CD14-positive monocyte (primary cell): ENCODE data around the gene BMPER. TPM values are rescaled to one million over a fixed set of nuclear protein-coding genes. Genes with fewer than 3 reads are reported as not detected.
A peak's percentile ranks its signal among the peaks of the same experiment; 100 is the strongest.

Experiments used
- DNase-seq, 3 donors: peaks; one replicate each; pipeline ENCODE4 v3.0.0-alpha.2; 2011 to 2022
- H2AFZ ChIP-seq: 2 replicates; pipeline ENCODE4 v1.6.0; 2012; ENCODE audit warnings: mild to moderate bottlenecking, low read depth, low read length, inconsistent platforms; ENCODE audit not compliant: insufficient read depth, poor library complexity, severe bottlenecking
- H3K27ac ChIP-seq, 2 donors: 1 replicate in 1 of 2; 2 replicates in 1 of 2; pipeline ENCODE4 v1.5.1; 2012 to 2013; ENCODE audit warnings: low read length in 2 of 2, control low read depth in 1 of 2, inconsistent platforms in 1 of 2, low read depth in 1 of 2, mild to moderate bottlenecking in 1 of 2
- H3K27me3 ChIP-seq, 2 donors: one replicate each; pipeline versions ENCODE4 v1.6.0 to v1.6.1; 2011 to 2013; ENCODE audit warnings: low read length in 2 of 2; ENCODE audit not compliant: control insufficient read depth in 2 of 2, insufficient read depth in 2 of 2
- H3K36me3 ChIP-seq, 2 donors: replicated peaks in 1 of 2; 1 replicate in 1 of 2; 2 replicates in 1 of 2; pipeline versions ENCODE4 v1.5.1 to v1.6.1; 2012 to 2013; ENCODE audit warnings: low read length in 2 of 2, control low read depth in 1 of 2, inconsistent platforms in 1 of 2, mild to moderate bottlenecking in 1 of 2; ENCODE audit not compliant: insufficient read depth in 2 of 2, control insufficient read depth in 1 of 2
- H3K4me1 ChIP-seq, 2 donors: 1 replicate in 1 of 2; 2 replicates in 1 of 2; pipeline versions ENCODE4 v1.5.1 to v1.6.1; 2012 to 2013; ENCODE audit warnings: low read length in 2 of 2, control low read depth in 1 of 2, inconsistent platforms in 1 of 2, mild to moderate bottlenecking in 1 of 2, moderate library complexity in 1 of 2; ENCODE audit not compliant: insufficient read depth in 2 of 2, control insufficient read depth in 1 of 2
- H3K4me2 ChIP-seq: replicated peaks from 2 replicates; pipeline ENCODE3; 2012; ENCODE audit warnings: low read length, moderate library complexity, mild to moderate bottlenecking; ENCODE audit not compliant: poor library complexity, severe bottlenecking; ENCODE audit errors: extremely low read depth
- H3K4me3 ChIP-seq, 3 experiments: fragments of 200-600 bp in 1 of 3; sonication (generic) in 1 of 3; replicated peaks in 1 of 3; 1 replicate in 2 of 3; 2 replicates in 1 of 3; pipeline ENCODE4 v1.5.1; 2011 to 2013; ENCODE audit warnings: low read length in 3 of 3, mild to moderate bottlenecking in 3 of 3, control low read depth in 2 of 3, low read depth in 2 of 3, inconsistent platforms in 1 of 3, moderate library complexity in 1 of 3
- H3K79me2 ChIP-seq: 2 replicates; pipeline ENCODE4 v1.6.0; 2012; ENCODE audit warnings: mild to moderate bottlenecking, control low read depth, inconsistent platforms, low read length, moderate library complexity; ENCODE audit not compliant: insufficient read depth
- H3K9ac ChIP-seq: 2 replicates; pipeline ENCODE4 v1.6.0; 2017; ENCODE audit warnings: low read length, mild to moderate bottlenecking; ENCODE audit not compliant: insufficient read depth, poor library complexity, severe bottlenecking
- H3K9me3 ChIP-seq, 2 donors: replicated peaks in 1 of 2; 1 replicate in 1 of 2; 2 replicates in 1 of 2; pipeline versions ENCODE4 v1.5.1 to v1.6.1; 2012 to 2013; ENCODE audit warnings: low read length in 2 of 2, control low read depth in 1 of 2; ENCODE audit not compliant: control insufficient read depth in 1 of 2, insufficient read depth in 1 of 2
- H4K20me1 ChIP-seq: 2 replicates; pipeline ENCODE4 v1.6.0; 2012; ENCODE audit warnings: mild to moderate bottlenecking, low read length, control low read depth, moderate library complexity; ENCODE audit not compliant: insufficient read depth
- H3K27ac Mint-ChIP-seq, 7 donors: one replicate each; pipeline ENCODE4 v1.8.0; 2020; ENCODE audit warnings: mild to moderate bottlenecking in 7 of 7, mixed read lengths in 7 of 7, moderate library complexity in 6 of 7, inconsistent platforms in 2 of 7
- H3K27me3 Mint-ChIP-seq, 3 donors: one replicate each; pipeline ENCODE4 v1.8.0; 2021 to 2022; ENCODE audit warnings: low read depth in 3 of 3, mild to moderate bottlenecking in 3 of 3, mixed read lengths in 3 of 3, moderate library complexity in 3 of 3, inconsistent platforms in 1 of 3
- H3K36me3 Mint-ChIP-seq, 2 donors: one replicate each; pipeline ENCODE4 v1.8.0; 2020; ENCODE audit warnings: mixed read lengths in 2 of 2, inconsistent platforms in 1 of 2, mild to moderate bottlenecking in 1 of 2
- H3K4me1 Mint-ChIP-seq: one replicate; pipeline ENCODE4 v1.8.0; 2020; ENCODE audit warnings: mild to moderate bottlenecking, mixed read lengths
- H3K4me3 Mint-ChIP-seq, 2 donors: one replicate each; pipeline ENCODE4 v1.8.0; 2020; ENCODE audit warnings: mild to moderate bottlenecking in 2 of 2, mixed read lengths in 2 of 2, moderate library complexity in 1 of 2
- H3K9me3 Mint-ChIP-seq, 7 donors: one replicate each; pipeline ENCODE4 v1.8.0; 2020 to 2022; ENCODE audit warnings: mixed read lengths in 7 of 7, mild to moderate bottlenecking in 6 of 7, moderate library complexity in 6 of 7, inconsistent platforms in 2 of 7
- CTCF ChIP-seq: fragments of 200-600 bp; IDR thresholded peaks from one replicate; pipeline ENCODE4 v1.8.0; 2022; ENCODE audit warnings: antibody characterized with exemption, mild to moderate bottlenecking
- WGBS: methylation state at CpG from one replicate; pipeline ENCODE4 v1.1.5; 2013; ENCODE audit warnings: missing lambda C conversion rate; ENCODE audit not compliant: insufficient coverage; 5-methylcytosine and 5-hydroxymethylcytosine counted together
- intact Hi-C, 2 donors: fragments of 100-400 bp; cut with micrococcal nuclease; formaldehyde crosslinking; loops; one replicate each; pipeline versions ENCODE4 v1.15.0 to v1.15.1; 2023
- polyA plus RNA-seq, 3 donors: library from polyadenylated mRNA; depleted of rRNA in 1 of 3; unstranded in 2 of 3; stranded (reverse) in 1 of 3; fragments of 300-500 nt in 2 of 3; fragments of >200 nt in 1 of 3; fragmentation: Illumina TruSeq in 2 of 3; gene quantifications; 1 replicate in 2 of 3; 2 replicates in 1 of 3; pipeline ENCODE4 v1.2.3, GENCODE V29; 2012 to 2021

BMPER gene
- polyA plus RNA-seq, 3 donors = not detected

GRCh38 chr7:33921216-33921938 lies 16.0 kb downstream of the BMPER start:
- H3K4me1 Mint-ChIP-seq = no peaks in the 10 kb centered on the region
- Histone ChIP-seq H3K4me1 (no peaks in the 10 kb centered on the region), H3K4me3 (no peak overlapping the region), H3K9me3 (no peaks in the 10 kb centered on the region), H3K9ac (no peak overlapping the region), H4K20me1 (no peaks in the 10 kb centered on the region), H3K79me2 (no peaks in the 10 kb centered on the region), H3K36me3 (no peaks in the 10 kb centered on the region), H3K4me2 (no peak overlapping the region), H2AFZ (no peak overlapping the region), H3K27ac (no peak overlapping the region), H3K27me3 (no peaks in the 10 kb centered on the region)
- WGBS = 94% methylated on average over 12 of the region's 17 CpGs
- DNase-seq = no peak
- peaks cover 4 to 16% (median 11%) of the 10 kb centered on the region in 3 donors for H3K27me3 Mint-ChIP-seq
- no peaks in the 10 kb centered on the region for H3K36me3 Mint-ChIP-seq
- no peak overlapping the region for H3K27ac Mint-ChIP-seq
- intact Hi-C loops = no loop called here
- TF ChIP-seq CTCF = no peak
- H3K9me3 Mint-ChIP-seq = peaks cover 0 to 5% (median 3%) of the 10 kb centered on the region in 7 donors
- no peak overlapping the region for H3K4me3 Mint-ChIP-seq

- H3K27ac Mint-ChIP-seq = peak overlapping the region in 1 of 7 donors; percentile 59
- H3K9ac ChIP-seq = no peak overlapping the region
- H3K36me3 Mint-ChIP-seq = no peaks in the 10 kb centered on the region
- no peaks in the 10 kb centered on the region for H3K27me3 ChIP-seq
- no peak for DNase-seq
- TF ChIP-seq CTCF = no peak
- 100% methylated on average over 1 of the region's 2 CpGs for WGBS
- no peak overlapping the region for H3K27ac ChIP-seq
- H3K4me3 ChIP-seq = no peak overlapping the region
- H4K20me1 ChIP-seq = no peaks in the 10 kb centered on the region
- H3K9me3 Mint-ChIP-seq = peaks cover 0 to 5% (median 0%) of the 10 kb centered on the region in 7 donors
- H3K9me3 ChIP-seq = no peaks in the 10 kb centered on the region
- no peaks in the 10 kb centered on the region for H3K79me2 ChIP-seq
- H3K4me1 ChIP-seq = no peaks in the 10 kb centered on the region
- no peak overlapping the region for H3K4me3 Mint-ChIP-seq
- H3K4me2 ChIP-seq = no peak overlapping the region
- H3K36me3 ChIP-seq = no peaks in the 10 kb centered on the region
- peaks cover 7 to 18% (median 13%) of the 10 kb centered on the region in 3 donors for H3K27me3 Mint-ChIP-seq
- no peaks in the 10 kb centered on the region for H3K4me1 Mint-ChIP-seq
- intact Hi-C loops = no loop called here
- H2AFZ ChIP-seq = no peak overlapping the region
These were observed 17.5 kb downstream of the BMPER start for GRCh38 chr7:33922820-33923219.
